ENCODE results near the gene ZFHX3. TPM values are rescaled to one million over a fixed set of nuclear protein-coding genes. Genes with fewer than 3 reads are reported as not detected.

The ZFHX3 gene
- total RNA-seq, 1 experiment from 2014 or later = 21.8 TPM

DNA sequence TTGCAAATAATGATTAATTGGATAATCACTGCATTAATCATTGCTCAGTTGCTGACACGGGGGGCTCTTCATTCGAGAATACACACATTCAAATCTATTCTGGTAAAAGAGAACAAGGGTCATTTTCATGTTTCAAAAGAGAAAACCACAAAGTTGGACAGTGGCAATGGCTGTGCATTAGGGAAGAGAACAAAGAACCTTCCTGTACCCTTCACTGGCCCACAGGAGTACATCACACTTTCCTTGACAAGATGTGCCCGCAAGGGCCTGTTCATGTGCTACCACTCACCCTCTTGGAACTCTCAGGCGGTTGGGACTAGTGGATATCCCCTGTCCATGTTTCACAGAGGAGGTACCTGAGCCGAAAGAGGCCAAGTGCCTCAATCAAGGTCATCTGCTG lies 223.2 kb downstream of the ZFHX3 start:
- Histone ChIP-seq H3K4me1 (ENCODE audit: insufficient read depth, low read length, poor library complexity, severe bottlenecking) (no peaks in the 10 kb centered on the region), H3K9me3 (ENCODE audit: low read depth, low read length, poor library complexity, severe bottlenecking) (no peaks in the 10 kb centered on the region), H3K27me3 (replicated peaks; ENCODE audit: insufficient read depth, low read depth, low read length, poor library complexity) (no peaks in the 10 kb centered on the region), H3K4me3 (ENCODE audit: low read depth, low read length, poor library complexity, severe bottlenecking) (no peak overlapping the region), H3K27ac (ENCODE audit: low read depth, low read length, poor library complexity, severe bottlenecking) (no peak overlapping the region), H3K36me3 (ENCODE audit: insufficient read depth, low read length, poor library complexity, severe bottlenecking) (no peaks in the 10 kb centered on the region)
- CTCF ChIA-PET = interaction anchor here (0.5 kb wide), 1 partner anchor 59 kb away, joined by 3 read pairs; no protein-coding TSS in a partner anchor
- POLR2A ChIA-PET (ENCODE audit: low non-redundant PET) = no interaction called here
- TF ChIP-seq CTCF (conservative IDR thresholded peaks at IDR 0.05; ENCODE audit: low read depth, low read length) (no peak), EZH2 (IDR thresholded peaks at IDR 0.05; ENCODE audit: borderline replicate concordance, low read depth, low read length, poor library complexity, severe bottlenecking) (no peak)
- DNase-seq (ENCODE audit: low spot score) = no peak
- intact Hi-C loops (cut with micrococcal nuclease; ENCODE audit: unreplicated experiment) = no loop called here
- BruUV-seq (replicated peaks) = no TSS peak

GRCh38 chr16:72824027-72824426 lies 223.9 kb downstream of the ZFHX3 start:
- ChIA-PET POLR2A (ENCODE audit: low non-redundant PET) (no interaction called here), CTCF (interaction anchor here (1.5 kb wide), 1 partner anchor 9 kb away, joined by 3 read pairs; no protein-coding TSS in a partner anchor)
- DNase-seq (ENCODE audit: low spot score) = no peak
- intact Hi-C loops (cut with micrococcal nuclease; ENCODE audit: unreplicated experiment) = no loop called here
- TF ChIP-seq CTCF (conservative IDR thresholded peaks at IDR 0.05; ENCODE audit: low read depth, low read length) (no peak), EZH2 (IDR thresholded peaks at IDR 0.05; ENCODE audit: borderline replicate concordance, low read depth, low read length, poor library complexity, severe bottlenecking) (no peak)
- Histone ChIP-seq H3K27me3 (replicated peaks; ENCODE audit: insufficient read depth, low read depth, low read length, poor library complexity) (no peaks in the 10 kb centered on the region), H3K4me3 (ENCODE audit: low read depth, low read length, poor library complexity, severe bottlenecking) (no peak overlapping the region), H3K9me3 (ENCODE audit: low read depth, low read length, poor library complexity, severe bottlenecking) (no peaks in the 10 kb centered on the region), H3K27ac (ENCODE audit: low read depth, low read length, poor library complexity, severe bottlenecking) (no peak overlapping the region), H3K36me3 (ENCODE audit: insufficient read depth, low read length, poor library complexity, severe bottlenecking) (no peaks in the 10 kb centered on the region), H3K4me1 (ENCODE audit: insufficient read depth, low read length, poor library complexity, severe bottlenecking) (no peaks in the 10 kb centered on the region)
- BruUV-seq (replicated peaks) = no TSS peak

DNA sequence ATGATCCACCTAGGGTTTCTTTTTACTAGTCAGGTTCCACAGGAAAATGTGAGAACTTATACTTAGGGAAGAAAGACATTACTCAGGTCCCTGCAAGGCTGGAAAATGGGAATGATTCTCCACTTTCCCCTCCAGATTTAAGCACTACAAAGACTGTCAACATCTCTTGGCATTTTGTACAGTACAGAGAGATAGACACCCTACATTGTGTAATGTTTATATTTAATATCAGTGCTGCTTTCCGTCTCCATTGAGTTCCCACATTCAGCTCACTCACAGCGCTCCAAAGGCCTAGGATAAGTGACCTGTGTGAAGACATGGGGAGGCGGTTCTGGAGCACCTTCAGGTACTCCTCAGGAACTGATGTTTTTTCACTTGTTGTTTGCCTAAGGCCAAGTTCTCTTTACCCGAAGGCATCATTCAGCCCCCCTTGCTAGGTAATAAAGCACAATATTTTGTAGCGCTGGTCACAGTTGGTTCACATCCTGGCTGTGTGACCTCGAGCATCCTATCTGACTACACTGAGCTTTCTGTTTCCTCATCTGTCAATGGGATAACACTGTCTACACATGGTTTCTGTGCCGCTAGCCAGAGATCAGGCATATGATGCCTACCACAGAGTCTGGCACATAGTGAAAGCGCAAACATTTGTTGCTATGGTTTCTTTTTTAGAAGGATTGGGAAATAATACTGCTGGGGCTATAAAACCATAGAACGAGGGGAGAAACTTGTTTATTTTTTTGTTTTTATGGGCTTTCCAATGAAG lies 226.6 kb downstream of the ZFHX3 start:
- CTCF ChIA-PET = interaction anchor here (1.3 kb wide), 1 partner anchor 11 kb away, joined by 3 read pairs; no protein-coding TSS in a partner anchor
- Histone ChIP-seq H3K36me3 (ENCODE audit: insufficient read depth, low read length, poor library complexity, severe bottlenecking) (no peaks in the 10 kb centered on the region), H3K4me3 (ENCODE audit: low read depth, low read length, poor library complexity, severe bottlenecking) (no peak overlapping the region), H3K9me3 (ENCODE audit: low read depth, low read length, poor library complexity, severe bottlenecking) (no peaks in the 10 kb centered on the region), H3K27ac (ENCODE audit: low read depth, low read length, poor library complexity, severe bottlenecking) (no peak overlapping the region), H3K4me1 (ENCODE audit: insufficient read depth, low read length, poor library complexity, severe bottlenecking) (no peaks in the 10 kb centered on the region), H3K27me3 (replicated peaks; ENCODE audit: insufficient read depth, low read depth, low read length, poor library complexity) (no peaks in the 10 kb centered on the region)
- POLR2A ChIA-PET (ENCODE audit: low non-redundant PET) = interaction anchor here (0.5 kb wide), 1 partner anchor 351 kb away, joined by 7 read pairs; no protein-coding TSS in a partner anchor
- BruUV-seq (replicated peaks) = no TSS peak
- intact Hi-C loops (cut with micrococcal nuclease; ENCODE audit: unreplicated experiment) = no loop called here
- DNase-seq (ENCODE audit: low spot score) = no peak
- TF ChIP-seq CTCF (conservative IDR thresholded peaks at IDR 0.05; ENCODE audit: low read depth, low read length) (no peak), EZH2 (IDR thresholded peaks at IDR 0.05; ENCODE audit: borderline replicate concordance, low read depth, low read length, poor library complexity, severe bottlenecking) (no peak)

Measured in A673 (cell line).